ENCODE results near the gene TOM1L2.

DNA sequence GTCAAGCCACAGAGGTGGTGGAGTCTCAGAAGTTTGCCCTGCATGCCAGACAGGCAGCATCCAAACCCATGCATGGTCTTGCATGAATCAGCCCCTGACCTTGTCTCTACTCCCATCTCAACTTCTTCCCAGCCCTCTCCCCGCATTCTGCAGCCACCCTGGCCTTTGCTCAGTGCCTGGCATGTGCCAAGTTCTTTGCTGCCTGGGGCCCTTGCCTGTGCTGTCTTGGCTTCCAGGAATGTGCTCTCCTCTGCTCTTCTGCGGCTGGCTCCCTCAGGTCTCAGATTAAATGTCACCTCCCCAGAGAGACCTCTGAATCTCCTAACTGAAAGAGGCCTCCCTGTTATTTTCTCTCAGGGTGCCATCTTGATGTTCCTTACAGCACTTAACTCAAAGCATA lies 18.1 kb upstream of the TOM1L2 start:
- TF ChIP-seq, protein P1, sequence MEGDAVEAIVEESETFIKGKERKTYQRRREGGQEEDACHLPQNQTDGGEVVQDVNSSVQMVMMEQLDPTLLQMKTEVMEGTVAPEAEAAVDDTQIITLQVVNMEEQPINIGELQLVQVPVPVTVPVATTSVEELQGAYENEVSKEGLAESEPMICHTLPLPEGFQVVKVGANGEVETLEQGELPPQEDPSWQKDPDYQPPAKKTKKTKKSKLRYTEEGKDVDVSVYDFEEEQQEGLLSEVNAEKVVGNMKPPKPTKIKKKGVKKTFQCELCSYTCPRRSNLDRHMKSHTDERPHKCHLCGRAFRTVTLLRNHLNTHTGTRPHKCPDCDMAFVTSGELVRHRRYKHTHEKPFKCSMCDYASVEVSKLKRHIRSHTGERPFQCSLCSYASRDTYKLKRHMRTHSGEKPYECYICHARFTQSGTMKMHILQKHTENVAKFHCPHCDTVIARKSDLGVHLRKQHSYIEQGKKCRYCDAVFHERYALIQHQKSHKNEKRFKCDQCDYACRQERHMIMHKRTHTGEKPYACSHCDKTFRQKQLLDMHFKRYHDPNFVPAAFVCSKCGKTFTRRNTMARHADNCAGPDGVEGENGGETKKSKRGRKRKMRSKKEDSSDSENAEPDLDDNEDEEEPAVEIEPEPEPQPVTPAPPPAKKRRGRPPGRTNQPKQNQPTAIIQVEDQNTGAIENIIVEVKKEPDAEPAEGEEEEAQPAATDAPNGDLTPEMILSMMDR (IDR thresholded peaks at IDR 0.05), result no peak
- TF ChIP-seq POLR2A (IDR thresholded peaks at IDR 0.05), result no peak
